ENCODE data around the gene DAND5. TPM values are rescaled to one million over a fixed set of nuclear protein-coding genes. Genes with fewer than 3 reads are reported as not detected.

The DAND5 gene
- total RNA-seq, 1 donor from 2014 or later: not detected

DNA sequence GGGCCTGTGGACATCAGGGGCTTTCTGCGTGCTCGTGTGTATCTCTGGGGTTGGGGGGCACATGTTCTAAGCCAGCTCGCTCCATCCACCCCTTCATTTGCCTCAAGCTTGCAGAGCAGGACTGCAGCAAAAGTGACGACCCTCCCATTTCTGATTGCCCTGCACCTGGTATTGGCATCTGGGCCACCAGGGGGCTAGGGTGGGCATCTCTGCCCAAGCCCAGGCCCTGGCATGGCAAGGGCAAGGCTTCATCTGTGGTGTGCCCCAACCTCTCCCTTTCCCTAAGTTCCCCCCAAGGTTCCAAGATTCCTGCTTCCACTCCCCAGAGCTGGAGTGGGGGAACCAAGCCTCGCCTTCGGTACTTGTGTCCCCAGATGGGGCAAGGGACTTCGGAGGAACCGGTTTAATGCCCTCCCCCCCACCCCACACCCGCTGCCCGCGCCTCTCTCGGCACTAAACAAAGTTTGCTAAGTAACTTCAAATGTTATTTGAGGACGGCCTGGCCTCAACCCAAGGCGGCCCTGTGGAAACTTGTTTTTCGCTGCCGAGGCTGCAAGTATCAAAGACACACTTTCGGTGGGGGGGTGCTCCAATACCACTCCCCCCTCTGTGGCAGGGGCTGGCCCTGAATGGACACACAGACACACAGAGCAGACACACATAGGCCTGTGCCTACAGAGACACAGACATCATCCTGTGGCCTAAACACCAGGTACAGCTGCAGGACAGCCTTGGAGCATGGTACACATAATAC, 38.1 kb downstream of the DAND5 start:
- Histone ChIP-seq H2AFZ (ENCODE audit: low read depth, low read length) (no peak overlapping the region), H3K9me3 (ENCODE audit: insufficient read depth, low read depth, low read length) (no peaks in the 10 kb centered on the region), H3K27ac (ENCODE audit: low read depth, low read length) (no peak overlapping the region), H3K4me2 (ENCODE audit: low read length) (peak overlapping the region; percentile 19), H3K36me3 (ENCODE audit: insufficient read depth, low read length) (no peaks in the 10 kb centered on the region), H3K27me3 (ENCODE audit: insufficient read depth, low read length) (no peaks in the 10 kb centered on the region), H4K20me1 (ENCODE audit: insufficient read depth, low read length) (peaks cover 82% of the 10 kb centered on the region), H3K9ac (ENCODE audit: low read length) (no peak overlapping the region), H3K4me3 (ENCODE audit: insufficient read depth, low read depth, low read length) (no peak overlapping the region), H3K4me1 (ENCODE audit: insufficient read depth, low read length) (peaks cover 23% of the 10 kb centered on the region), H3K79me2 (ENCODE audit: insufficient read depth, low read length) (peaks cover 99% of the 10 kb centered on the region)
- Mint-ChIP-seq H3K9me3 (ENCODE audit: unreplicated experiment) (peaks cover 9% of the 10 kb centered on the region), H3K4me1 (ENCODE audit: low read depth, unreplicated experiment) (no peaks in the 10 kb centered on the region), H3K36me3 (ENCODE audit: low read depth, unreplicated experiment) (peaks cover 3% of the 10 kb centered on the region), H3K27me3 (ENCODE audit: low read depth, unreplicated experiment) (peaks cover 77% of the 10 kb centered on the region), H3K27ac (ENCODE audit: unreplicated experiment) (no peak overlapping the region), H3K4me3 (ENCODE audit: unreplicated experiment) (no peak overlapping the region)
- DNase-seq (ENCODE audit: low read depth) (no peak), FAIRE-seq (no peak)
- TF ChIP-seq EZH2 (IDR thresholded peaks at IDR 0.05; ENCODE audit: insufficient read depth, low read length): no peak
- TF ChIP-seq, protein P1, sequence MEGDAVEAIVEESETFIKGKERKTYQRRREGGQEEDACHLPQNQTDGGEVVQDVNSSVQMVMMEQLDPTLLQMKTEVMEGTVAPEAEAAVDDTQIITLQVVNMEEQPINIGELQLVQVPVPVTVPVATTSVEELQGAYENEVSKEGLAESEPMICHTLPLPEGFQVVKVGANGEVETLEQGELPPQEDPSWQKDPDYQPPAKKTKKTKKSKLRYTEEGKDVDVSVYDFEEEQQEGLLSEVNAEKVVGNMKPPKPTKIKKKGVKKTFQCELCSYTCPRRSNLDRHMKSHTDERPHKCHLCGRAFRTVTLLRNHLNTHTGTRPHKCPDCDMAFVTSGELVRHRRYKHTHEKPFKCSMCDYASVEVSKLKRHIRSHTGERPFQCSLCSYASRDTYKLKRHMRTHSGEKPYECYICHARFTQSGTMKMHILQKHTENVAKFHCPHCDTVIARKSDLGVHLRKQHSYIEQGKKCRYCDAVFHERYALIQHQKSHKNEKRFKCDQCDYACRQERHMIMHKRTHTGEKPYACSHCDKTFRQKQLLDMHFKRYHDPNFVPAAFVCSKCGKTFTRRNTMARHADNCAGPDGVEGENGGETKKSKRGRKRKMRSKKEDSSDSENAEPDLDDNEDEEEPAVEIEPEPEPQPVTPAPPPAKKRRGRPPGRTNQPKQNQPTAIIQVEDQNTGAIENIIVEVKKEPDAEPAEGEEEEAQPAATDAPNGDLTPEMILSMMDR (IDR thresholded peaks at IDR 0.05; ENCODE audit: insufficient read depth, low read depth, low read length): no peak

DNA sequence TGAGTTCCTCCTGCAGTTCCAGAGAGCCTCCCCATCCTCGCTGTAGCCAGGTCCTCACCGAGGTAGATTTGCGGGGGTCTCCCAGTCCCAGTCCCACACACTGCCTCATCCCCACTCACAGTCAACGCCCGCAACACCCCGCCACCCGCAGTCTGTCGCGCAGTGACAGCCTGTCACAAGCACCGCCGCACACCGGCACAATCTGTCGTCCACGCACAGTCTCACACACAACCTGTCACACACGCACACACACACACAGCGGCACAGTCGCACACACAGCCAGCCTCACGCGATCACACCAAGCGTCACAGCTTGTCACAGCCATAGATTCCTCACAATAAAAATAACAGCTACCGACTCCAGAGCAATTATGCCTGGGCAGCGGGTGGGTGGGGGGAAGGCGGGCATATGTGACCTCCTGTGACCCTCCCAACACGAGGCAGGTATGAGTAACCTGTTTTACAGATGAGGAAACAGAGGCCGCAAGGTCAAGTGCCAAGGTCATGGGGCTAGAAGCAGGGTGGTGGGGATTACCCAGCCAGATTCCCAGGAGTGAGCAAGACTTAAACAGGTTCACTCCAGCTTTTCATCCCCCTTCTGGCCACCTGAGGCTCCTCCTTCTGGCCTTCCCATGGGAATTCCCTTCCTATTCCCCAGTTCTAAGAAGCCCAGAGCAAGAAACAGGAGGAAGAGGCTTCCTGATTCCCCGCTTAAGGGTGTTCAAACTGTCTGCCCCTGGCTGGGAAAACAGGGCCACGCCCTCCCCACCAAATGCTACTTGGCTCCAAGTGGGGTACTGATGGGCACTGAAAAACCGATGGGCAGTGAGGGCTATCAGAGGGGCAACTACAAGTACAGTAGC, 39.8 kb downstream of the DAND5 start:
- H4K20me1 ChIP-seq (ENCODE audit: insufficient read depth, low read length): peaks cover 67% of the 10 kb centered on the region
- no peaks in the 10 kb centered on the region for H3K36me3 ChIP-seq (ENCODE audit: insufficient read depth, low read length)
- Mint-ChIP-seq H3K27me3 (ENCODE audit: low read depth, unreplicated experiment) (peaks cover 80% of the 10 kb centered on the region), H3K4me3 (ENCODE audit: unreplicated experiment) (peak overlapping the region; percentile 55), H3K36me3 (ENCODE audit: low read depth, unreplicated experiment) (no peaks in the 10 kb centered on the region), H3K4me1 (ENCODE audit: low read depth, unreplicated experiment) (peaks cover 12% of the 10 kb centered on the region), H3K9me3 (ENCODE audit: unreplicated experiment) (peaks cover 10% of the 10 kb centered on the region), H3K27ac (ENCODE audit: unreplicated experiment) (no peak overlapping the region)
- no peaks in the 10 kb centered on the region for H3K9me3 ChIP-seq (ENCODE audit: insufficient read depth, low read depth, low read length)
- H3K4me1 ChIP-seq (ENCODE audit: insufficient read depth, low read length): peaks cover 40% of the 10 kb centered on the region
- peaks cover 98% of the 10 kb centered on the region for H3K79me2 ChIP-seq (ENCODE audit: insufficient read depth, low read length)
- peak overlapping the region; percentile 8 for H3K4me2 ChIP-seq (ENCODE audit: low read length)
- H3K27ac ChIP-seq (ENCODE audit: low read depth, low read length): no peak overlapping the region
- peak overlapping the region; percentile 41 for H3K9ac ChIP-seq (ENCODE audit: low read length)
- DNase-seq (ENCODE audit: low read depth): no peak
- H3K27me3 ChIP-seq (ENCODE audit: insufficient read depth, low read length): no peaks in the 10 kb centered on the region
- no peak for FAIRE-seq
- TF ChIP-seq, protein P1 (IDR thresholded peaks at IDR 0.05; ENCODE audit: insufficient read depth, low read depth, low read length): no peak
- TF ChIP-seq EZH2 (IDR thresholded peaks at IDR 0.05; ENCODE audit: insufficient read depth, low read length): no peak
- no peak overlapping the region for H2AFZ ChIP-seq (ENCODE audit: low read depth, low read length)
- no peak overlapping the region for H3K4me3 ChIP-seq (ENCODE audit: insufficient read depth, low read depth, low read length)

Data from astrocyte (in vitro differentiated cells and primary cell).